CD4-positive, alpha-beta T cell (primary cell): ENCODE measurements around the gene COL23A1. TPM values are rescaled to one million over a fixed set of nuclear protein-coding genes. Genes with fewer than 3 reads are reported as not detected.

Experiments
- ATAC-seq: fragments of 200-7000 bp; cut with Tn5 transposase; one replicate; pipeline ENCODE4 v1.10.0; 2022; ENCODE audit warnings: mild to moderate bottlenecking; ENCODE audit not compliant: poor library complexity
- CTCF ChIA-PET: fragments of 350-600 bp; sonication (Branson Sonifier 250); formaldehyde crosslinking; loops from one replicate; lab custom pipeline; 2021; ENCODE audit warnings: antibody characterized with exemption, inconsistent platforms; lab: Charles Lee
- POLR2A ChIA-PET: fragments of 350-600 bp; sonication (Branson Sonifier 250); formaldehyde crosslinking; loops from one replicate; lab custom pipeline; 2021; ENCODE audit warnings: antibody characterized with exemption, inconsistent platforms; lab: Charles Lee
- DNase-seq, 14 experiments: peaks; one replicate each; pipeline ENCODE4 v3.0.0-alpha.2; 2013 to 2020; ENCODE audit warnings: mixed read lengths in 2 of 14
- H3K27ac ChIP-seq, 2 donors: one replicate each; pipeline versions ENCODE4 v1.5.1 to v1.7.0; 2013; ENCODE audit warnings: low read length in 2 of 2, low read depth in 1 of 2, mild to moderate bottlenecking in 1 of 2
- H3K27me3 ChIP-seq, 2 experiments: 1 replicate in 1 of 2; 2 replicates in 1 of 2; pipeline versions ENCODE4 v1.6.1 to v1.7.0; 2013; ENCODE audit warnings: low read length in 2 of 2, control low read depth in 1 of 2, mild to moderate bottlenecking in 1 of 2, moderate library complexity in 1 of 2; ENCODE audit not compliant: insufficient read depth in 2 of 2, control insufficient read depth in 1 of 2
- H3K36me3 ChIP-seq: one replicate; pipeline ENCODE4 v1.6.1; 2013; ENCODE audit warnings: low read length, control low read depth; ENCODE audit not compliant: insufficient read depth
- H3K4me1 ChIP-seq: one replicate; pipeline ENCODE4 v1.6.1; 2013; ENCODE audit warnings: low read length, control low read depth; ENCODE audit not compliant: insufficient read depth
- H3K4me3 ChIP-seq: one replicate; pipeline ENCODE4 v1.5.1; 2013; ENCODE audit warnings: mild to moderate bottlenecking, low read length, moderate library complexity
- H3K9me3 ChIP-seq, 2 experiments: 1 replicate in 1 of 2; 2 replicates in 1 of 2; pipeline versions ENCODE4 v1.6.1 to v1.7.0; 2013; ENCODE audit warnings: low read length in 2 of 2, mild to moderate bottlenecking in 2 of 2, control low read depth in 1 of 2, moderate library complexity in 1 of 2; ENCODE audit not compliant: control insufficient read depth in 1 of 2, insufficient read depth in 1 of 2
- H3K27ac Mint-ChIP-seq: one replicate; pipeline ENCODE4 v1.8.0; 2020; ENCODE audit warnings: mixed read lengths
- H3K27me3 Mint-ChIP-seq: one replicate; pipeline ENCODE4 v1.8.0; 2021; ENCODE audit warnings: mixed read lengths
- H3K36me3 Mint-ChIP-seq: one replicate; pipeline ENCODE4 v1.8.0; 2021; ENCODE audit warnings: low read depth, mixed read lengths
- H3K4me1 Mint-ChIP-seq: one replicate; pipeline ENCODE4 v1.8.0; 2021; ENCODE audit warnings: low read depth, mixed read lengths
- H3K4me3 Mint-ChIP-seq: one replicate; pipeline ENCODE4 v1.8.0; 2020; ENCODE audit warnings: mild to moderate bottlenecking, mixed read lengths
- H3K9me3 Mint-ChIP-seq: one replicate; pipeline ENCODE4 v1.8.0; 2020; ENCODE audit warnings: mixed read lengths
- intact Hi-C, 2 experiments: fragments of 100-400 bp; cut with DNase I in 1 of 2; cut with micrococcal nuclease in 1 of 2; formaldehyde crosslinking; loops; one replicate each; pipeline versions ENCODE4 v1.15.1 to v1.9.0; 2023 to 2025; cut with DNase I, micrococcal nuclease
- total RNA-seq, 174 experiments: library from RNA in 2 of 174; stranded (reverse) in 2 of 174; gene quantifications; one replicate each; pipeline ENCODE4 v1.2.3 and lab custom pipeline; 2021 to 2026
- TF ChIP-seq, protein P1 (sequence below): fragments of 200-600 bp; IDR thresholded peaks from one replicate; pipeline ENCODE4 v1.8.0; 2022; ENCODE audit warnings: antibody characterized with exemption, mild to moderate bottlenecking

COL23A1 gene
- total RNA-seq, 2 experiments from 2014 or later, result not detected

DNA sequence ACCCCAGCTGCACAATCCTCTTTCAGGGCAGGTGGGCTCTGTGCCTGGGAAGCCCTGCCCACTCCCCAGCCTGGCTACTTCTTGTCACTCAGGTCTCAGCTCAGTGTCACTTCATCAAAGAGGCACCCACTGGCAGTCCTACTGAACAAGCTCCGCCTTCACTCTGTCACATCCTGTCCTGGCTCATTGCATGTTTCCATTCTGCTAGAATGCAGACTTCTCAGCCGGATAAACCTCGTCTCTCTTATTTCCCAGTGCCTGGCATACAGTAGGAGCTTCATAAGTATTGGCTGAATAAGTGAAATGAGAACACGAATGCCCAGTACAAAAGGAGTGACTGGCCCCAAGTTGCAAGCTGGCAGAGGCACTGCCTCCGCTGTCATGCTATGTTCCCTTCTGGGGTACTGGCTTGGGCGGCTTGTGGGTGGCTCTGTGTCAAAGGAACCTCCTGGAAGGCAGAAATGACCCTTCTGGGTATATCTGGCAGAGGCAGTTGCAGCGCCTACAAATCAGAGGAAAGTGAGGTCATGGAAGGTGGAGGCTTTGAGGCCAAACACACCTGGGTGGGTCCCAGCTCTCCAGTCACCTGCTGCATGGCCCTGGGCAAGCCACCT lies 259.3 kb downstream of the COL23A1 start:
- no peaks in the 10 kb centered on the region for H3K27me3 Mint-ChIP-seq
- no peak overlapping the region for H3K27ac Mint-ChIP-seq

DNA sequence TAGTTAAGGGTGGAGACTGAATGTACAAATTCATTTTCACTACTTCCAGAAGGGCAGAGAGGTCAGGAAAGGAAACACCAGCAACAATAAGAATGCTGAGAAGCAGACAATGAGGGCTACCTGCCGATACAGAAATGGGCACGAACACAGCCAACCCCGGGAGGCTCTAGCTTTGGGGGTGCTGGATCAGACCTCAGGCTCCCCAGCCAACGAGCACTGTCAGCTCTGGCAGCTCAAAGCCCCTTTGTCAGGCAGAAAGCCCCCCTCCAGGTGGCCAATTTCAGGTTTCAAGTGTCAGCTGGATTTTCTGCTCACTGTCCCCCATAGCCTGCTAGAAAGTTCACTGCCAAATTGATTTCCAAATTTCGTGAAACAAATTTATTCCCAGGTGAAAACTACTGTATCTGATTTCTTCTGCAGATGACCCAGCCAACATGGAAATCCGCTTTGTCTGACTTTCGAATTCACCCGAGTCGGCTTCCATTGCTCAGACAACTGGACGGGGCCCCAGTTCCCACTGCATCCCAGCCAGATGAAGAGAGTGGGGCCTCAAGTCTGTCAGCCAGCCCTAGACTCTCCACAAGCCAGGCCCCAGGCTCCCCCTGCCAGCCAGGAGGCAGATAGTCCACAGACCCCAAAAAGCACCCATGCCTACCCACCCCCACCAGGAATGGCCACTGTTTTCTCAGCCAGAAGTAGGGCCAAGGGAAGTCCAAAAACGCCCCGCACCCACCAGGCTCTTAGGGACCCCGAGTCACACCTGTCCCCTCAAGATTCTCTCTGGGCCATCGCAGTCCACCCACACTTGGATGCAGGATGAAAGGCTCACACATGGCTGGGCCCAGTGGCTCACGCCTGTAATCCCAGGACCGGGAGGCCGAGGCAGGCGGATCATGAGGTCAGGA lies 261.1 kb downstream of the COL23A1 start:
- intact Hi-C loops, result no loop called here
- Mint-ChIP-seq H3K36me3 (no peaks in the 10 kb centered on the region), H3K9me3 (no peaks in the 10 kb centered on the region), H3K4me3 (no peak overlapping the region), H3K27me3 (no peaks in the 10 kb centered on the region), H3K27ac (no peak overlapping the region), H3K4me1 (peaks cover 4% of the 10 kb centered on the region)
- TF ChIP-seq, protein P1, sequence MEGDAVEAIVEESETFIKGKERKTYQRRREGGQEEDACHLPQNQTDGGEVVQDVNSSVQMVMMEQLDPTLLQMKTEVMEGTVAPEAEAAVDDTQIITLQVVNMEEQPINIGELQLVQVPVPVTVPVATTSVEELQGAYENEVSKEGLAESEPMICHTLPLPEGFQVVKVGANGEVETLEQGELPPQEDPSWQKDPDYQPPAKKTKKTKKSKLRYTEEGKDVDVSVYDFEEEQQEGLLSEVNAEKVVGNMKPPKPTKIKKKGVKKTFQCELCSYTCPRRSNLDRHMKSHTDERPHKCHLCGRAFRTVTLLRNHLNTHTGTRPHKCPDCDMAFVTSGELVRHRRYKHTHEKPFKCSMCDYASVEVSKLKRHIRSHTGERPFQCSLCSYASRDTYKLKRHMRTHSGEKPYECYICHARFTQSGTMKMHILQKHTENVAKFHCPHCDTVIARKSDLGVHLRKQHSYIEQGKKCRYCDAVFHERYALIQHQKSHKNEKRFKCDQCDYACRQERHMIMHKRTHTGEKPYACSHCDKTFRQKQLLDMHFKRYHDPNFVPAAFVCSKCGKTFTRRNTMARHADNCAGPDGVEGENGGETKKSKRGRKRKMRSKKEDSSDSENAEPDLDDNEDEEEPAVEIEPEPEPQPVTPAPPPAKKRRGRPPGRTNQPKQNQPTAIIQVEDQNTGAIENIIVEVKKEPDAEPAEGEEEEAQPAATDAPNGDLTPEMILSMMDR, result no peak
- no peak for DNase-seq
- H3K27ac ChIP-seq, result no peak overlapping the region
- H3K4me1 ChIP-seq, result no peaks in the 10 kb centered on the region
- no peaks in the 10 kb centered on the region for H3K27me3 ChIP-seq
- H3K4me3 ChIP-seq, result no peak overlapping the region
- POLR2A ChIA-PET, result no interaction called here
- peaks cover 0 to 4% of the 10 kb centered on the region in 2 experiments for H3K9me3 ChIP-seq
- H3K36me3 ChIP-seq, result no peaks in the 10 kb centered on the region
- CTCF ChIA-PET, result no interaction called here
- ATAC-seq, result no peak

More for the DNA sequence above, 259.3 kb downstream of the COL23A1 start:
- ChIA-PET POLR2A (no interaction called here), CTCF (interaction anchor here (0.7 kb wide), 1 partner anchor 354 kb away, joined by 4 read pairs; no protein-coding TSS in a partner anchor)
- H3K36me3 ChIP-seq, result no peaks in the 10 kb centered on the region
- Mint-ChIP-seq H3K9me3 (no peaks in the 10 kb centered on the region), H3K4me3 (no peak overlapping the region), H3K4me1 (peaks cover 4% of the 10 kb centered on the region), H3K36me3 (no peaks in the 10 kb centered on the region)
- H3K9me3 ChIP-seq, result peaks cover 0 to 6% of the 10 kb centered on the region in 2 experiments
- TF ChIP-seq, protein P1, result no peak
- no peaks in the 10 kb centered on the region for H3K27me3 ChIP-seq
- no peak overlapping the region for H3K4me3 ChIP-seq
- intact Hi-C loops, result no loop called here
- H3K4me1 ChIP-seq, result no peaks in the 10 kb centered on the region
- no peak overlapping the region for H3K27ac ChIP-seq
- DNase-seq (peak in 3 of 14 experiments; percentile 8 to 18 (median 10)), ATAC-seq (peak; percentile 41)

- H3K4me3 ChIP-seq, result no peak overlapping the region
- CTCF ChIA-PET, result no interaction called here
- Mint-ChIP-seq H3K27ac (no peak overlapping the region), H3K9me3 (no peaks in the 10 kb centered on the region), H3K4me1 (peaks cover 4% of the 10 kb centered on the region), H3K4me3 (no peak overlapping the region), H3K27me3 (no peaks in the 10 kb centered on the region), H3K36me3 (no peaks in the 10 kb centered on the region)
- TF ChIP-seq, protein P1, result no peak
- no peak overlapping the region for H3K27ac ChIP-seq
- H3K4me1 ChIP-seq, result no peaks in the 10 kb centered on the region
- intact Hi-C loops, result no loop called here
- no peaks in the 10 kb centered on the region for H3K27me3 ChIP-seq
- no peak for ATAC-seq
- H3K36me3 ChIP-seq, result no peaks in the 10 kb centered on the region
- POLR2A ChIA-PET, result no interaction called here
- no peak for DNase-seq
- H3K9me3 ChIP-seq, result no peaks in the 10 kb centered on the region
Observed at GRCh38 chr5:178327931-178328711, 262.1 kb downstream of the COL23A1 start.
